Caco-2 (cell line): Measurements from ENCODE around the gene LMO3. TPM values are rescaled to one million over a fixed set of nuclear protein-coding genes. Genes with fewer than 3 reads are reported as not detected.

Experiments
- BruUV-seq: library from RNA; stranded (reverse); fragments of 400-500 nt; replicated peaks from 2 replicates; lab custom pipeline; 2021; lab: Mats Ljungman, UMichigan
- CTCF ChIA-PET: fragments of 300-600 bp; sonication (Branson Sonifier 250); formaldehyde crosslinking; loops from one replicate; lab custom pipeline; 2022; ENCODE audit warnings: antibody characterized with exemption; lab: Charles Lee
- POLR2A ChIA-PET: fragments of 300-600 bp; sonication (Branson Sonifier 250); formaldehyde crosslinking; loops from one replicate; lab custom pipeline; 2022; ENCODE audit warnings: antibody characterized with exemption; lab: Charles Lee
- DNase-seq, 2 experiments: peaks; one replicate each; pipeline versions ENCODE4 v3.0.0 to v3.0.0-alpha.2; 2020 to 2022
- H3K27me3 ChIP-seq: replicated peaks from 2 replicates; pipeline ENCODE4 v1.6.0; 2011; ENCODE audit warnings: low read length; ENCODE audit not compliant: control insufficient read depth, insufficient read depth
- H3K36me3 ChIP-seq: 2 replicates; pipeline ENCODE4 v1.5.1; 2011; ENCODE audit warnings: low read length; ENCODE audit not compliant: control insufficient read depth, insufficient read depth
- H3K4me1 ChIP-seq: fragments of 250-450 bp; sonication (Bioruptor Pico); 2 replicates; pipeline ENCODE4 v1.5.1; 2020; ENCODE audit warnings: mild to moderate bottlenecking
- H3K4me3 ChIP-seq: 2 replicates; pipeline ENCODE4 v1.5.1; 2011; ENCODE audit warnings: low read depth, mild to moderate bottlenecking, control low read depth, low read length
- H3K9me3 ChIP-seq: fragments of 250-450 bp; sonication (Bioruptor Pico); 2 replicates; pipeline ENCODE4 v1.5.1; 2020; ENCODE audit warnings: mild to moderate bottlenecking, moderate library complexity
- H3K27ac Mint-ChIP-seq: one replicate; pipeline ENCODE4 v1.8.0; 2022; ENCODE audit warnings: mixed read lengths; ENCODE audit not compliant: unreplicated experiment
- H3K27me3 Mint-ChIP-seq: one replicate; pipeline ENCODE4 v1.8.0; 2022; ENCODE audit warnings: mixed read lengths; ENCODE audit not compliant: insufficient read depth, unreplicated experiment
- H3K36me3 Mint-ChIP-seq: one replicate; pipeline ENCODE4 v1.8.0; 2022; ENCODE audit warnings: mild to moderate bottlenecking, mixed read lengths; ENCODE audit not compliant: insufficient read depth, unreplicated experiment
- H3K4me1 Mint-ChIP-seq: one replicate; pipeline ENCODE4 v1.8.0; 2022; ENCODE audit warnings: low read depth, mixed read lengths; ENCODE audit not compliant: unreplicated experiment
- H3K4me3 Mint-ChIP-seq: one replicate; pipeline ENCODE4 v1.8.0; 2022; ENCODE audit warnings: mild to moderate bottlenecking, moderate library complexity, mixed read lengths; ENCODE audit not compliant: unreplicated experiment
- H3K9me3 Mint-ChIP-seq: one replicate; pipeline ENCODE4 v1.8.0; 2022; ENCODE audit warnings: mixed read lengths; ENCODE audit not compliant: unreplicated experiment
- intact Hi-C: fragments of 100-400 bp; cut with micrococcal nuclease; formaldehyde crosslinking; loops from one replicate; pipeline ENCODE4 v1.10.0; 2022; ENCODE audit not compliant: unreplicated experiment
- total RNA-seq: library from RNA; stranded (reverse); gene quantifications from 2 replicates; pipeline ENCODE4 v1.2.3, GENCODE V29; 2022
- TF ChIP-seq, protein P1 (sequence below), 2 experiments: fragments of 200-600 bp in 1 of 2; IDR thresholded peaks; 1 replicate in 1 of 2; 2 replicates in 1 of 2; pipeline versions ENCODE4 v1.5.1 to v1.8.0; 2011 to 2022; ENCODE audit warnings: antibody characterized with exemption in 1 of 2, control low read depth in 1 of 2, inconsistent platforms in 1 of 2, low read depth in 1 of 2, low read length in 1 of 2, mild to moderate bottlenecking in 1 of 2, moderate library complexity in 1 of 2; ENCODE audit not compliant: insufficient read depth in 1 of 2, severe bottlenecking in 1 of 2, unreplicated experiment in 1 of 2

Gene LMO3
- total RNA-seq, 1 experiment from 2014 or later = not detected

DNA sequence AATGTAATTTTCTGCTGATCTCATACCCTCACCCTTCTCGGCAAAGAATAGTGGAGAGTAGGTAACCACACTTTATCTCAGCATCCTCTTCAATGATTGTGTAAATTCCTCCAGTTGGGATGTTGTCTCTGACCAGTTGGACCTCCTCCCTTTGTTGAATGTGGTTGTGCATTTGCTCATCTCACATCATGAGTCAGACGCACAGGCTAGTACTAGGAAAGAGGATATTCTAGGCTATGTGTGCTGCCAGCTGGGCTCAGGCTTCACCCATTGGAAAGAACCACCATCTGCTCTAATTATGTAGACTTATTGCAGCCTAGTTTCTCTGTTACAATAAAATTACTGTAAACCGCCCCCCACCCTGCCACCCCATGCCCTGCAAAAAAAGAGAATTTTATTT is 90.3 kb downstream of the LMO3 start:
- H3K4me1 ChIP-seq = no peaks in the 10 kb centered on the region
- no peak overlapping the region for H3K27ac Mint-ChIP-seq
- TF ChIP-seq, protein P1, sequence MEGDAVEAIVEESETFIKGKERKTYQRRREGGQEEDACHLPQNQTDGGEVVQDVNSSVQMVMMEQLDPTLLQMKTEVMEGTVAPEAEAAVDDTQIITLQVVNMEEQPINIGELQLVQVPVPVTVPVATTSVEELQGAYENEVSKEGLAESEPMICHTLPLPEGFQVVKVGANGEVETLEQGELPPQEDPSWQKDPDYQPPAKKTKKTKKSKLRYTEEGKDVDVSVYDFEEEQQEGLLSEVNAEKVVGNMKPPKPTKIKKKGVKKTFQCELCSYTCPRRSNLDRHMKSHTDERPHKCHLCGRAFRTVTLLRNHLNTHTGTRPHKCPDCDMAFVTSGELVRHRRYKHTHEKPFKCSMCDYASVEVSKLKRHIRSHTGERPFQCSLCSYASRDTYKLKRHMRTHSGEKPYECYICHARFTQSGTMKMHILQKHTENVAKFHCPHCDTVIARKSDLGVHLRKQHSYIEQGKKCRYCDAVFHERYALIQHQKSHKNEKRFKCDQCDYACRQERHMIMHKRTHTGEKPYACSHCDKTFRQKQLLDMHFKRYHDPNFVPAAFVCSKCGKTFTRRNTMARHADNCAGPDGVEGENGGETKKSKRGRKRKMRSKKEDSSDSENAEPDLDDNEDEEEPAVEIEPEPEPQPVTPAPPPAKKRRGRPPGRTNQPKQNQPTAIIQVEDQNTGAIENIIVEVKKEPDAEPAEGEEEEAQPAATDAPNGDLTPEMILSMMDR (IDR thresholded peaks at IDR 0.05; ENCODE audit: insufficient read depth in 1 of 2, low read depth in 1 of 2, low read length in 1 of 2, severe bottlenecking in 1 of 2, unreplicated experiment in 1 of 2) = no peak
- intact Hi-C loops = no loop called here
- no TSS peak for BruUV-seq
- H3K36me3 Mint-ChIP-seq = no peaks in the 10 kb centered on the region
- no peak overlapping the region for H3K4me3 ChIP-seq
- ChIA-PET CTCF (no interaction called here), POLR2A (no interaction called here)
- no peaks in the 10 kb centered on the region for H3K27me3 Mint-ChIP-seq
- H3K9me3 Mint-ChIP-seq = no peaks in the 10 kb centered on the region
- no peaks in the 10 kb centered on the region for H3K9me3 ChIP-seq
- H3K4me3 Mint-ChIP-seq = no peak overlapping the region
- no peaks in the 10 kb centered on the region for H3K4me1 Mint-ChIP-seq
- H3K27me3 ChIP-seq = no peaks in the 10 kb centered on the region; the same call in 1 of the 2 replicates
- DNase-seq = no peak
- H3K36me3 ChIP-seq = no peaks in the 10 kb centered on the region

DNA sequence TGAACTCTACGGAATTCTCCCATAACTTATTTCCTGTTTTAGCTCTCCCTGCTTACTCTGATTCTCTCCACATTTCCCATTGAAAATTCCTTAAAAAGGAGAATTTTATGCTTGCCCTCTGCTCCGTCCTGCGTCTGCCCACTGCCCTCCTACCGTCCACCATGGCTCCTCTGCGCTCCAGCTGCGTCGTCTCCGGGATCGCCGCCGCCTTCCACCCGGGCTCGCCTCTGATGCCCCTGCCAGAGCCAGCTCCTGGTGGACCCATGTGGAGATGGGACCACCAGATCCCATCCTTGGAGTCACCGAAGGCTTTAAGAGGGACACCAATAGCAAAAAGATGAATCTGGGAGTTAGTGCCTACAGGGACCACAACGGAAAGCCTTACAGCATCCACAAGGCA is 92.7 kb downstream of the LMO3 start:
- no peak overlapping the region for H3K4me3 Mint-ChIP-seq
- H3K36me3 Mint-ChIP-seq = no peaks in the 10 kb centered on the region
- TF ChIP-seq, protein P1 (IDR thresholded peaks at IDR 0.05; ENCODE audit: insufficient read depth in 1 of 2, low read depth in 1 of 2, low read length in 1 of 2, severe bottlenecking in 1 of 2, unreplicated experiment in 1 of 2) = no peak
- intact Hi-C loops = no loop called here
- H3K27ac Mint-ChIP-seq = no peak overlapping the region
- Histone ChIP-seq H3K4me3 (no peak overlapping the region), H3K27me3 (no peaks in the 10 kb centered on the region; the same call in 1 of the 2 replicates), H3K9me3 (no peaks in the 10 kb centered on the region), H3K36me3 (no peaks in the 10 kb centered on the region), H3K4me1 (no peaks in the 10 kb centered on the region)
- POLR2A ChIA-PET = no interaction called here
- no peaks in the 10 kb centered on the region for H3K9me3 Mint-ChIP-seq
- no peak for DNase-seq
- H3K27me3 Mint-ChIP-seq = peaks cover 2% of the 10 kb centered on the region
- CTCF ChIA-PET = no interaction called here
- no TSS peak for BruUV-seq
- no peaks in the 10 kb centered on the region for H3K4me1 Mint-ChIP-seq

DNA sequence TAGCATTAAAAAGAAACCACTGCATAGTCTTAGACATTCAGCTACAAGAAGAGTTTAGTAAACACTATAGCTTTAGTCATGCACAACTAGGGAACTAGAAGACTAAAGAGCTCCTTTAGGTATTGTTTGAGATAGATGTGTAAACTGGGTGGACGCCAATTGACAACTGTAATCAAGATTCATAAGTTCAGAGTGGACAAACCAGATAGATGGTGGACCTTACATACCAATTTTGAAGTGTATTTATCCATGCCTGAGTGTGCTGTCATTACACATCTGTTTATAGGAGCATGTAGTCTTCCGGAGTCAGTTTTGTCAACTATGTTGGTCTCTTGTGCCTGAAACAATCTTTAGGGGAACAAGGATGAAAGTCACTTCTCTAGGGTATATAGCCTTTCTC is 96.6 kb downstream of the LMO3 start:
- no peaks in the 10 kb centered on the region for H3K36me3 ChIP-seq
- ChIA-PET POLR2A (no interaction called here), CTCF (no interaction called here)
- intact Hi-C loops = no loop called here
- H3K4me1 ChIP-seq = no peaks in the 10 kb centered on the region
- no TSS peak for BruUV-seq
- H3K4me3 Mint-ChIP-seq = no peak overlapping the region
- no peaks in the 10 kb centered on the region for H3K4me1 Mint-ChIP-seq
- no peaks in the 10 kb centered on the region for H3K36me3 Mint-ChIP-seq
- TF ChIP-seq, protein P1 (IDR thresholded peaks at IDR 0.05; ENCODE audit: insufficient read depth in 1 of 2, low read depth in 1 of 2, low read length in 1 of 2, severe bottlenecking in 1 of 2, unreplicated experiment in 1 of 2) = no peak
- DNase-seq = no peak
- H3K9me3 Mint-ChIP-seq = no peaks in the 10 kb centered on the region
- H3K27ac Mint-ChIP-seq = no peak overlapping the region
- H3K9me3 ChIP-seq = no peaks in the 10 kb centered on the region
- H3K27me3 Mint-ChIP-seq = peaks cover 6% of the 10 kb centered on the region
- H3K27me3 ChIP-seq = no peaks in the 10 kb centered on the region
- H3K4me3 ChIP-seq = no peak overlapping the region
